ENCODE data around the gene GPR157.

DNA sequence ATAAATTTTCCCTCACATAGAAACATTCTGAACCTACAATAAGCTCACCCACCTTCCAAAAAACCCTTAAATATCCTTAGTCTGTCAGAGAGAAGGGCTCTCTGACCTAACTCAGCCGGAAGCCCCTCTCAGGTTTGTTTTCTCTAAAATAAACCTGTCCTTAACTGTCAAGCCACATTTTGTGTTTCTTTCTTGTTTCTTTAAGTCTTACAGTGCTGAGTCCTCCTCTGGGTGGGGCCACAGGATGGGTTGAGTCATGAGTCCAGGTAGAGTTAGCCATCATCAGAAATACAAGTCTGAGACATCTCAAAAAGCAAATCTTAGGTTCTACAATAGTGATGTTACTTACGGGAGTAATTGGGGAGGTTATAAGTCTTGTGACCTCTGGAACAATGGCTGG is 33.1 kb downstream of the GPR157 start:
- TF ChIP-seq, protein P1, sequence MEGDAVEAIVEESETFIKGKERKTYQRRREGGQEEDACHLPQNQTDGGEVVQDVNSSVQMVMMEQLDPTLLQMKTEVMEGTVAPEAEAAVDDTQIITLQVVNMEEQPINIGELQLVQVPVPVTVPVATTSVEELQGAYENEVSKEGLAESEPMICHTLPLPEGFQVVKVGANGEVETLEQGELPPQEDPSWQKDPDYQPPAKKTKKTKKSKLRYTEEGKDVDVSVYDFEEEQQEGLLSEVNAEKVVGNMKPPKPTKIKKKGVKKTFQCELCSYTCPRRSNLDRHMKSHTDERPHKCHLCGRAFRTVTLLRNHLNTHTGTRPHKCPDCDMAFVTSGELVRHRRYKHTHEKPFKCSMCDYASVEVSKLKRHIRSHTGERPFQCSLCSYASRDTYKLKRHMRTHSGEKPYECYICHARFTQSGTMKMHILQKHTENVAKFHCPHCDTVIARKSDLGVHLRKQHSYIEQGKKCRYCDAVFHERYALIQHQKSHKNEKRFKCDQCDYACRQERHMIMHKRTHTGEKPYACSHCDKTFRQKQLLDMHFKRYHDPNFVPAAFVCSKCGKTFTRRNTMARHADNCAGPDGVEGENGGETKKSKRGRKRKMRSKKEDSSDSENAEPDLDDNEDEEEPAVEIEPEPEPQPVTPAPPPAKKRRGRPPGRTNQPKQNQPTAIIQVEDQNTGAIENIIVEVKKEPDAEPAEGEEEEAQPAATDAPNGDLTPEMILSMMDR (IDR thresholded peaks at IDR 0.05), result no peak
- TF ChIP-seq POLR2A (IDR thresholded peaks at IDR 0.05), result no peak
- TF ChIP-seq EP300 (IDR thresholded peaks at IDR 0.05), result no peak
